ENCODE data around the gene TLNRD1. TPM values are rescaled to one million over a fixed set of nuclear protein-coding genes. Genes with fewer than 3 reads are reported as not detected.

The TLNRD1 gene
- total and polyA plus RNA-seq, 2 experiments from 2014 or later: 14.4 to 41.8 TPM

DNA sequence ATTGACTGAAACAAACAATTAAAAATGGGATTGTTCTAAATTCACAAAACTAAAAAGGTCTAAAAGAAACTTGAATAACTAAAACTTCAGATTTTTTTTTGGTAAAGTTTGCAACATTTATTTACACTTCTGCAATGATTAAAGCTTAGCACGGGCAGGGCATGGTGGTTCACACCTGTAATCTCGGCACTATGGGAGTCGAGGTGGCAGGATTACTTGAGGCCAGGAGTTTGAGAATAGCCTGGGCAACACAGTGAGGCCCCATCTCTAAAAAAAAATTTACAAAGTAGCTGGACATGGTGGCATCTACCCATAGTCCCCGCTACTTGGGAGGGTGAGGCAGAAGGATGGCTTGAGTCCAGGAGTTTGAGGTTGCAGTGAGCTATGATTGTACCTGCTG, 31.6 kb downstream of the TLNRD1 start:
- Histone ChIP-seq H3K9me3 (ENCODE audit: low read depth) (no peaks in the 10 kb centered on the region), H3K4me1 (ENCODE audit: low read depth) (no peaks in the 10 kb centered on the region), H3K27ac (no peak overlapping the region), H3K4me3 (no peak overlapping the region), H3K27me3 (peaks cover 3% of the 10 kb centered on the region), H3K36me3 (no peaks in the 10 kb centered on the region)
- no peak for DNase-seq (ENCODE audit: low read depth in 1 of 2, low spot score in 1 of 2)
- TF ChIP-seq CTCF (IDR thresholded peaks at IDR 0.05; ENCODE audit: low read depth, low read length): no peak

DNA sequence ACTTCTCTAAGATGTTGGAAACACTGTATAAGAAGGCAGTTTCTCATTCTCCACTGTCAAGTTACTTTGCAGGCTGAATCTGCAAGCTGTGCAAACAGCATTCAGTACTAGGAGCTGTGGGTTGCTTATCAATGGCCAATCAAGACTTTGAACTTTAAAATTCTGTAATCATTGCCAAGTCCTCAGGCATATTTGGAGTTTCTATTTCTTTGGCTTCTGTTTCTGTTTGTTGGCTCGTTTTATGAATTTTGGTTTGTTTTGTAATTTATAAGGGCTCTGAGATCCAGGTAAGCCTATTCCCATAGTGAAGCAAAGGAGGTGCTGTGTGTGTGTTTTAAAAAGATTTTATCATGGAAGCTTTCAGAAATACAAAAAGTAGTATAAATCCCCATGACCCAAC, 32.1 kb downstream of the TLNRD1 start:
- Histone ChIP-seq H3K4me1 (ENCODE audit: low read depth) (no peaks in the 10 kb centered on the region), H3K9me3 (ENCODE audit: low read depth) (no peaks in the 10 kb centered on the region), H3K27ac (no peak overlapping the region), H3K27me3 (peaks cover 3% of the 10 kb centered on the region), H3K36me3 (no peaks in the 10 kb centered on the region), H3K4me3 (no peak overlapping the region)
- no peak for DNase-seq (ENCODE audit: low read depth in 1 of 2, low spot score in 1 of 2)
- no peak for TF ChIP-seq CTCF (IDR thresholded peaks at IDR 0.05; ENCODE audit: low read depth, low read length)

- DNase-seq (ENCODE audit: low read depth in 1 of 2, low spot score in 1 of 2): no peak
- H3K27ac ChIP-seq: no peak overlapping the region
- H3K36me3 ChIP-seq: no peaks in the 10 kb centered on the region
- no peak for TF ChIP-seq CTCF (IDR thresholded peaks at IDR 0.05; ENCODE audit: low read depth, low read length)
- H3K9me3 ChIP-seq (ENCODE audit: low read depth): no peaks in the 10 kb centered on the region
- peaks cover 3% of the 10 kb centered on the region for H3K27me3 ChIP-seq
- no peak overlapping the region for H3K4me3 ChIP-seq
- H3K4me1 ChIP-seq (ENCODE audit: low read depth): no peaks in the 10 kb centered on the region
Observed at GRCh38 chr15:81033508-81033907, 32.8 kb downstream of the TLNRD1 start.

DNA sequence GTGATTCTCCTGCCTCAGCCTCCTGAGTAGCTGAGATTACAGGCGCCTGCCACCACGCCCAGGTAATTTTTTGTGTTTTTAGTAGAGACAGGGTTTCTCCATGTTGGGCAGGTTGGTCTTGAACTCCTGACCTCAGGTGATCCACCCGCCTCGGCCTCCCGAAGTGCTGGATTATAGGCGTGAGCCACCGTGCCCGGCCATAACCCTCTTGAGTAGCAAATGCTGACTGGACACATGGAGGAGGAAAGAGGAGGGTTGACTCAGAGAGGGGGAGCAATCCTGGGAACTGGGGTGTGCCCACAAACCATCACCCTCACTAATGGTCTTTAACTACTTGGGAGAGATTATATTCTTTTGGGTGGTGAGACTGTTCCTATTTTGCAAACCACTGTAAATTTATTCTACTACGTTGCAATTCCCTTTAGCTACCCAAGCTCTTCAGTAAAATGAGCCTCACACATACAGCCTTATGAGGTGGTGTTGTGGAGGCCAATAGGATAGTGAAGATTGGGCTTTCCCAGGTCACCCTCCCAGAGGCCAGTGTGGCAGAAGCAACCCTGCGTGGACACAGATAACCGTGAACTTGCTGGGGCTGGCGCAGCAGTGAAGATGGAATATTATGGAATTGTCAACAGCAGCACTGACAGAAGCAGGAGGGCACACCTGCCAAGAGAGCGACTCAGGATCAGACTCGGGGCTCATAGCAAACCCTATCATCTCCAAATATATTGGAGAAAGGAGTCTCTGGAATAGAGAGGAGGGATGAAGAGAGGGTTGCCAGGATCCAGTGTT, 37.4 kb downstream of the TLNRD1 start:
- no peak overlapping the region for H3K27ac ChIP-seq

GRCh38 chr15:81038975-81039607, 38.4 kb downstream of the TLNRD1 start:
- H3K9me3 ChIP-seq (ENCODE audit: low read depth): no peaks in the 10 kb centered on the region
- H3K4me3 ChIP-seq: no peak overlapping the region
- no peak for TF ChIP-seq CTCF (IDR thresholded peaks at IDR 0.05; ENCODE audit: low read depth, low read length)
- H3K27ac ChIP-seq: no peak overlapping the region
- no peaks in the 10 kb centered on the region for H3K4me1 ChIP-seq (ENCODE audit: low read depth)
- DNase-seq (ENCODE audit: low read depth in 1 of 2, low spot score in 1 of 2): peak in 1 of 2 donors; percentile 48
- H3K36me3 ChIP-seq: no peaks in the 10 kb centered on the region
- H3K27me3 ChIP-seq: no peaks in the 10 kb centered on the region

More for the DNA sequence above, 37.4 kb downstream of the TLNRD1 start:
- Histone ChIP-seq H3K9me3 (ENCODE audit: low read depth) (no peaks in the 10 kb centered on the region), H3K27me3 (no peaks in the 10 kb centered on the region), H3K4me1 (ENCODE audit: low read depth) (no peaks in the 10 kb centered on the region), H3K4me3 (no peak overlapping the region), H3K36me3 (no peaks in the 10 kb centered on the region)
- TF ChIP-seq CTCF (IDR thresholded peaks at IDR 0.05; ENCODE audit: low read depth, low read length): no peak
- DNase-seq (ENCODE audit: low read depth in 1 of 2, low spot score in 1 of 2): no peak
